GM23338 (cell line): ENCODE data around the gene SAMD7. TPM values are rescaled to one million over a fixed set of nuclear protein-coding genes. Genes with fewer than 3 reads are reported as not detected.
A peak's percentile ranks its signal among the peaks of the same experiment; 100 is the strongest.

Experiments
- ATAC-seq: fragments of 200-7000 bp; cut with Tn5 transposase; 3 replicates; pipeline ENCODE4 v1.9.1; 2020
- DNase-seq: peaks from one replicate; pipeline ENCODE4 v3.0.0-alpha.2; 2015; ENCODE audit warnings: low spot score
- H2AFZ ChIP-seq: fragments of 200-600 bp; sonication (generic); 2 replicates; pipeline ENCODE4 v1.8.0; 2016; ENCODE audit warnings: antibody characterized with exemption, mild to moderate bottlenecking, moderate library complexity
- H3F3A ChIP-seq: fragments of 200-600 bp; sonication (generic); replicated peaks from 2 replicates; pipeline ENCODE4 v1.8.0; 2017; ENCODE audit warnings: antibody characterized with exemption, mixed run types, low read depth
- H3K27ac ChIP-seq: fragments of 200-600 bp; sonication (generic); 2 replicates; pipeline ENCODE4 v1.6.1; 2016; ENCODE audit warnings: low read depth
- H3K27me3 ChIP-seq: fragments of 200-600 bp; sonication (generic); 2 replicates; pipeline ENCODE4 v1.8.0; 2016; ENCODE audit warnings: mild to moderate bottlenecking, mixed run types, moderate library complexity; ENCODE audit not compliant: insufficient read depth
- H3K36me3 ChIP-seq: fragments of 200-600 bp; sonication (generic); 2 replicates; pipeline ENCODE4 v1.8.0; 2016; ENCODE audit warnings: mild to moderate bottlenecking; ENCODE audit not compliant: insufficient read depth
- H3K4me1 ChIP-seq: fragments of 200-600 bp; sonication (generic); 2 replicates; pipeline ENCODE4 v1.8.0; 2016; ENCODE audit warnings: mild to moderate bottlenecking, moderate library complexity; ENCODE audit not compliant: insufficient read depth
- H3K4me2 ChIP-seq: fragments of 200-600 bp; sonication (generic); 2 replicates; pipeline ENCODE4 v1.7.1; 2017; ENCODE audit warnings: mixed run types
- H3K4me3 ChIP-seq: fragments of 200-600 bp; sonication (generic); 2 replicates; pipeline ENCODE4 v1.6.1; 2016; ENCODE audit warnings: mixed run types
- H3K79me2 ChIP-seq: fragments of 200-600 bp; sonication (generic); replicated peaks from 2 replicates; pipeline ENCODE4 v1.8.0; 2017; ENCODE audit warnings: mild to moderate bottlenecking; ENCODE audit not compliant: insufficient read depth
- H3K9me2 ChIP-seq: fragments of 200-600 bp; sonication (generic); 2 replicates; pipeline ENCODE4 v1.8.0; 2017; ENCODE audit not compliant: insufficient read depth
- H4K20me1 ChIP-seq: fragments of 200-600 bp; sonication (generic); replicated peaks from 2 replicates; pipeline ENCODE4 v1.8.0; 2017; ENCODE audit warnings: mild to moderate bottlenecking; ENCODE audit not compliant: insufficient read depth
- H3K27ac Mint-ChIP-seq: 2 replicates; pipeline ENCODE4 v1.8.0; 2020; ENCODE audit warnings: inconsistent platforms, mild to moderate bottlenecking, moderate library complexity, mixed read lengths
- H3K27me3 Mint-ChIP-seq: 3 replicates; pipeline ENCODE4 v1.8.0; 2022; ENCODE audit warnings: low read depth, mild to moderate bottlenecking, moderate library complexity, mixed read lengths, inconsistent platforms; ENCODE audit not compliant: insufficient read depth, poor library complexity
- H3K36me3 Mint-ChIP-seq: 3 replicates; pipeline ENCODE4 v1.8.0; 2021; ENCODE audit warnings: low read depth, mild to moderate bottlenecking, inconsistent platforms, moderate library complexity, mixed read lengths
- H3K4me1 Mint-ChIP-seq: 3 replicates; pipeline ENCODE4 v1.8.0; 2020; ENCODE audit warnings: mild to moderate bottlenecking, inconsistent platforms, mixed read lengths
- H3K4me3 Mint-ChIP-seq: 3 replicates; pipeline ENCODE4 v1.8.0; 2021; ENCODE audit warnings: moderate library complexity, mild to moderate bottlenecking, inconsistent platforms, mixed read lengths
- H3K9me3 Mint-ChIP-seq: 3 replicates; pipeline ENCODE4 v1.8.0; 2020; ENCODE audit warnings: moderate library complexity, mild to moderate bottlenecking, inconsistent platforms, mixed read lengths
- CREB1 ChIP-seq: fragments of 250-450 bp; sonication (Bioruptor Pico); IDR thresholded peaks from 2 replicates; pipeline ENCODE4 v1.5.0; 2020; ENCODE audit warnings: low read depth, mild to moderate bottlenecking, moderate library complexity
- CTCF ChIP-seq, 2 experiments: fragments of 200-600 bp in 1 of 2; sonication (generic) in 1 of 2; conservative IDR thresholded peaks; 2 replicates each; pipeline versions ENCODE4 v1.5.1 to v1.6.1; 2016 to 2017; ENCODE audit warnings: antibody characterized with exemption in 2 of 2, low read depth in 2 of 2, mild to moderate bottlenecking in 2 of 2, moderate library complexity in 1 of 2
- EZH2phosphoT487 ChIP-seq: fragments of 200-600 bp; sonication (generic); IDR thresholded peaks from one replicate; pipeline ENCODE4 v1.8.1; 2018; ENCODE audit warnings: antibody characterized with exemption; ENCODE audit not compliant: unreplicated experiment
- JUNB ChIP-seq: IDR thresholded peaks from one replicate; pipeline ENCODE4 v1.6.1; 2016; ENCODE audit warnings: antibody characterized with exemption; ENCODE audit not compliant: unreplicated experiment
- POLR2AphosphoS5 ChIP-seq: IDR thresholded peaks from 2 replicates; pipeline ENCODE4 v1.6.1; 2016; ENCODE audit warnings: antibody characterized with exemption, low read depth
- REST ChIP-seq: IDR thresholded peaks from one replicate; pipeline ENCODE4 v1.6.1; 2018; ENCODE audit warnings: antibody characterized with exemption; ENCODE audit not compliant: unreplicated experiment
- STAT1 ChIP-seq: IDR thresholded peaks from one replicate; pipeline ENCODE4 v1.6.1; 2016; ENCODE audit warnings: antibody characterized with exemption; ENCODE audit not compliant: unreplicated experiment
- ZNF331 ChIP-seq: fragments of 250-450 bp; sonication (Bioruptor Pico); IDR thresholded peaks from 2 replicates; pipeline ENCODE4 v1.5.0; 2020; ENCODE audit warnings: low read depth, mild to moderate bottlenecking, moderate library complexity
- polyA plus RNA-seq: library from polyadenylated mRNA; unstranded; fragments of >200 nt; fragmentation: Nextera tagmentation; extraction: Ambion mirVana; gene quantifications from 2 replicates; pipeline ENCODE4 v1.2.1, GENCODE V29; 2016
- total RNA-seq: library from RNA; depleted of rRNA; stranded (reverse); fragments of >200 nt; shearing (Covaris generic); gene quantifications from 2 replicates; pipeline ENCODE4 v1.2.3, GENCODE V29; 2014
- TF ChIP-seq, protein P1 (sequence below): IDR thresholded peaks from 2 replicates; pipeline ENCODE4 v1.6.1; 2016; ENCODE audit warnings: antibody characterized with exemption

The SAMD7 gene
- total and polyA plus RNA-seq, 2 experiments from 2014 or later = not detected

- no peaks in the 10 kb centered on the region for H3K27me3 ChIP-seq
- H3K4me1 ChIP-seq = peaks cover 17% of the 10 kb centered on the region; the same call in 1 of the 2 replicates
- H3F3A ChIP-seq = no peaks in the 10 kb centered on the region
- peaks cover 14% of the 10 kb centered on the region for H3K9me3 Mint-ChIP-seq
- H3K9me2 ChIP-seq = 0 out of 2 replicates have a peak, but pooled peaks cover 4% of the 10 kb centered on the region
- H3K79me2 ChIP-seq = no peaks in the 10 kb centered on the region
- DNase-seq (no peak), ATAC-seq (no peak)
- no peaks in the 10 kb centered on the region for H3K36me3 ChIP-seq
- H3K4me1 Mint-ChIP-seq = peaks cover 4% of the 10 kb centered on the region
- no peak overlapping the region; the same call in 1 of the 2 replicates for H3K27ac Mint-ChIP-seq
- no peak for TF ChIP-seq JUNB
- TF ChIP-seq, protein P1, sequence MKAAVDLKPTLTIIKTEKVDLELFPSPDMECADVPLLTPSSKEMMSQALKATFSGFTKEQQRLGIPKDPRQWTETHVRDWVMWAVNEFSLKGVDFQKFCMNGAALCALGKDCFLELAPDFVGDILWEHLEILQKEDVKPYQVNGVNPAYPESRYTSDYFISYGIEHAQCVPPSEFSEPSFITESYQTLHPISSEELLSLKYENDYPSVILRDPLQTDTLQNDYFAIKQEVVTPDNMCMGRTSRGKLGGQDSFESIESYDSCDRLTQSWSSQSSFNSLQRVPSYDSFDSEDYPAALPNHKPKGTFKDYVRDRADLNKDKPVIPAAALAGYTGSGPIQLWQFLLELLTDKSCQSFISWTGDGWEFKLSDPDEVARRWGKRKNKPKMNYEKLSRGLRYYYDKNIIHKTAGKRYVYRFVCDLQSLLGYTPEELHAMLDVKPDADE = no peak
- no peak for TF ChIP-seq ZNF331
- no peak for TF ChIP-seq POLR2AphosphoS5
- TF ChIP-seq CREB1 (CRISPR knock-in tag) = no peak
- TF ChIP-seq EZH2phosphoT487 = no peak
- no peak for TF ChIP-seq REST
- TF ChIP-seq STAT1 = no peak
- TF ChIP-seq CTCF (conservative IDR thresholded peaks at IDR 0.05; ENCODE audit: low read depth in 2 of 2) = no peak
- no peak overlapping the region for H3K4me3 ChIP-seq
- H3K4me2 ChIP-seq = 0 out of 2 replicates have a peak overlapping the region, but pooled peaks have one; percentile 20
- H4K20me1 ChIP-seq = no peaks in the 10 kb centered on the region
- H3K36me3 Mint-ChIP-seq = peaks cover 8% of the 10 kb centered on the region
- H2AFZ ChIP-seq = no peak overlapping the region
- H3K4me3 Mint-ChIP-seq = no peak overlapping the region
- H3K27ac ChIP-seq = no peak overlapping the region
- no peaks in the 10 kb centered on the region for H3K27me3 Mint-ChIP-seq
Observed at GRCh38 chr3:169907476-169907875, 3.9 kb upstream of the SAMD7 start.

DNA sequence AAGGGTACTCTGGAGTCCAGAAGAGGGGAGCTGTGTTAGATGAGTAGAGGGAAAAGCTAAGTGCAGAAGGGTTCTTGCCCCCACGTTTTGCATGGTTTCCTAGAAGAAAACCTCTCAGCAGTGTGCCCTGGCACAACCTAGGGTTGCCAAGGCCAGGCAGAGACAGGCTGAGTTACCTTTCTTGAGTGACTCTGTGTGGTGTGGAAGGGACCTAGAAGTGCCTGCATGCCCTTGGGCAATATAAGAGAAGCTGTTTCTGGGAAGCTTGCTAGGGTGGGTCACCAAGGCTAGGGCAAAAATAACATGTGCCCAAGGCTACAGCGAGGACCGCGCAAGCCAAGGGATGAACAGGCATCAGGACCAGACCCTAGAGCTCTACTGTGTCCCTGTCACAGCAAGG, 3.4 kb upstream of the SAMD7 start:
- H3K27me3 Mint-ChIP-seq = no peaks in the 10 kb centered on the region
- H4K20me1 ChIP-seq = no peaks in the 10 kb centered on the region
- peaks cover 11% of the 10 kb centered on the region for H3K9me3 Mint-ChIP-seq
- H3K4me3 Mint-ChIP-seq = no peak overlapping the region
- no peaks in the 10 kb centered on the region for H3F3A ChIP-seq
- no peaks in the 10 kb centered on the region for H3K27me3 ChIP-seq
- TF ChIP-seq REST = no peak
- TF ChIP-seq ZNF331 = no peak
- H2AFZ ChIP-seq = no peak overlapping the region; the same call in 1 of the 2 replicates
- no peak for ATAC-seq
- no peak overlapping the region; the same call in 1 of the 2 replicates for H3K27ac Mint-ChIP-seq
- H3K36me3 ChIP-seq = no peaks in the 10 kb centered on the region
- peaks cover 6% of the 10 kb centered on the region for H3K36me3 Mint-ChIP-seq
- H3K9me2 ChIP-seq = 0 out of 2 replicates have a peak, but pooled peaks cover 4% of the 10 kb centered on the region
- H3K79me2 ChIP-seq = no peaks in the 10 kb centered on the region
- H3K27ac ChIP-seq = no peak overlapping the region
- H3K4me1 ChIP-seq = peaks cover 17% of the 10 kb centered on the region; the same call in 1 of the 2 replicates
- no peak overlapping the region for H3K4me3 ChIP-seq
- no peak overlapping the region for H3K4me2 ChIP-seq
- peaks cover 4% of the 10 kb centered on the region for H3K4me1 Mint-ChIP-seq
- no peak for DNase-seq
